GM12891 (cell line): ENCODE data around the gene GLS.

Source experiments
- PAX5 ChIP-seq: IDR thresholded peaks from 2 replicates; pipeline ENCODE4 v1.6.1; 2011; ENCODE audit warnings: low read length, moderate library complexity, mild to moderate bottlenecking; ENCODE audit not compliant: insufficient read depth, severe bottlenecking
- POLR2A ChIP-seq: IDR thresholded peaks from 2 replicates; pipeline ENCODE4 v1.6.1; 2011; ENCODE audit warnings: low read depth, low read length, control low read depth
- POLR2AphosphoS5 ChIP-seq: IDR thresholded peaks from 2 replicates; pipeline ENCODE4 v1.6.1; 2011; ENCODE audit warnings: low read depth, low read length, control low read depth
- POU2F2 ChIP-seq: IDR thresholded peaks from 2 replicates; pipeline ENCODE4 v1.6.1; 2011; ENCODE audit warnings: low read depth, mild to moderate bottlenecking, control low read depth, low read length, moderate library complexity
- TAF1 ChIP-seq: IDR thresholded peaks from 2 replicates; pipeline ENCODE4 v1.6.1; 2011; ENCODE audit warnings: low read depth, low read length, control low read depth

- TF ChIP-seq POLR2A: no peak
- no peak for TF ChIP-seq TAF1
- TF ChIP-seq PAX5: no peak
- no peak for TF ChIP-seq POLR2AphosphoS5
- TF ChIP-seq POU2F2: no peak
Observed at GRCh38 chr2:190849774-190850173, 30.8 kb upstream of the GLS start.
